GM12872 (cell line): Measurements from ENCODE around the gene ANKRD11.

Experiments
- CTCF ChIP-seq: IDR thresholded peaks from 3 replicates; pipeline ENCODE4 v1.5.1; 2011; ENCODE audit warnings: low read depth, mild to moderate bottlenecking, low read length, moderate library complexity; ENCODE audit not compliant: insufficient read depth

The ANKRD11 gene

GRCh38 chr16:89282523-89282922, 207.8 kb downstream of the ANKRD11 start:
- no peak for TF ChIP-seq CTCF

- no peak for TF ChIP-seq CTCF
Measured at GRCh38 chr16:89281829-89282228, 208.5 kb downstream of the ANKRD11 start.

GRCh38 chr16:89281189-89281577, 209.2 kb downstream of the ANKRD11 start:
- TF ChIP-seq CTCF = no peak

- no peak for TF ChIP-seq CTCF
Measured at GRCh38 chr16:89280546-89281188, 209.7 kb downstream of the ANKRD11 start.

GRCh38 chr16:89279666-89280481, 210.5 kb downstream of the ANKRD11 start:
- no peak for TF ChIP-seq CTCF

GRCh38 chr16:89278441-89279240, 211.7 kb downstream of the ANKRD11 start:
- no peak for TF ChIP-seq CTCF
